Measurements from ENCODE around the gene PMP22. TPM values are rescaled to one million over a fixed set of nuclear protein-coding genes. Genes with fewer than 3 reads are reported as not detected.

Gene PMP22
- total RNA-seq, 1 donor from 2014 or later = 246 TPM

- Histone ChIP-seq H3K27me3 (no peaks in the 10 kb centered on the region), H3K4me1 (peaks cover 9% of the 10 kb centered on the region), H3K27ac (no peak overlapping the region), H3K36me3 (no peaks in the 10 kb centered on the region), H3K4me3 (no peak overlapping the region), H3K9me3 (no peaks in the 10 kb centered on the region)
- no peak for TF ChIP-seq POLR2A (IDR thresholded peaks at IDR 0.05)
- DNase-seq (ENCODE audit: extremely low spot score in 2 of 2) = no peak
- intact Hi-C loops (cut with DNase I) = no loop called here
These were observed 83.3 kb downstream of the PMP22 start for GRCh38 chr17:15181816-15182215.

- intact Hi-C loops (cut with DNase I) = no loop called here
- Histone ChIP-seq H3K27ac (no peak overlapping the region), H3K36me3 (no peaks in the 10 kb centered on the region), H3K4me3 (no peak overlapping the region), H3K4me1 (peaks cover 9% of the 10 kb centered on the region), H3K9me3 (no peaks in the 10 kb centered on the region), H3K27me3 (no peaks in the 10 kb centered on the region)
- no peak for TF ChIP-seq CTCF (IDR thresholded peaks at IDR 0.05)
- no peak for TF ChIP-seq POLR2AphosphoS5 (IDR thresholded peaks at IDR 0.05; ENCODE audit: insufficient read depth in 1 of 2, low read depth in 1 of 2)
- no peak for TF ChIP-seq POLR2A (IDR thresholded peaks at IDR 0.05)
- no peak for DNase-seq (ENCODE audit: extremely low spot score in 2 of 2)
These were observed 83.8 kb downstream of the PMP22 start for GRCh38 chr17:15181333-15181732.

- TF ChIP-seq CTCF (IDR thresholded peaks at IDR 0.05) (no peak), POLR2A (IDR thresholded peaks at IDR 0.05) (no peak), POLR2AphosphoS5 (IDR thresholded peaks at IDR 0.05; ENCODE audit: insufficient read depth in 1 of 2, low read depth in 1 of 2) (no peak)
- Histone ChIP-seq H3K27me3 (no peaks in the 10 kb centered on the region), H3K4me1 (peaks cover under 1% of the 10 kb centered on the region), H3K4me3 (no peak overlapping the region), H3K36me3 (no peaks in the 10 kb centered on the region), H3K9me3 (no peaks in the 10 kb centered on the region), H3K27ac (no peak overlapping the region)
- intact Hi-C loops (cut with DNase I) = no loop called here
- no peak for DNase-seq (ENCODE audit: extremely low spot score in 2 of 2)
These were observed 85.0 kb downstream of the PMP22 start for GRCh38 chr17:15180121-15180561.

Small RNA genes lying within 50 kb of the gene (microRNA-seq; reads per million reads assigned to microRNA genes)
- gene MIR4731 (ENCODE audit: borderline number of aligned reads, borderline replicate concordance) = 1.9 reads per million

Small RNA genes lying within 50 kb of the gene (small RNA-seq; reads per million reads assigned to genes)
- gene MIR4731 (not detected), gene RNU6-799P (not detected)

Other genes starting within 250 kb of the PMP22 start
- not detected for gene TEKT3, start 76.3 kb upstream of the PMP22 start, total RNA-seq
- gene CDRT4, start 202.3 kb upstream of the PMP22 start, total RNA-seq = 4.2 TPM

Data from vagina (tissue), 2 donors.